HepG2 (cell line): ENCODE results near the gene FCER1G. TPM values are rescaled to one million over a fixed set of nuclear protein-coding genes. Genes with fewer than 3 reads are reported as not detected.

Experiments used
- AHR ChIP-seq: IDR thresholded peaks from 2 replicates; pipeline ENCODE4 v1.6.1; 2018; ENCODE audit warnings: missing genetic modification reagents, missing compliant biosample characterization
- ATF2 ChIP-seq: sonication (generic); formaldehyde crosslinking; IDR thresholded peaks from 2 replicates; pipeline ENCODE4 v1.4.0; 2020; ENCODE audit warnings: missing genetic modification reagents
- DBP ChIP-seq: sonication (generic); formaldehyde crosslinking; IDR thresholded peaks from 2 replicates; pipeline ENCODE4 v1.4.0; 2020; ENCODE audit warnings: missing genetic modification reagents; ENCODE audit errors: not compliant biosample characterization
- GATA4 ChIP-seq: sonication (generic); IDR thresholded peaks from 2 replicates; pipeline ENCODE4 v1.6.1; 2016; ENCODE audit warnings: antibody characterized with exemption, low read depth, borderline replicate concordance
- KLF16 ChIP-seq, 2 experiments: sonication (generic) in 1 of 2; formaldehyde crosslinking in 1 of 2; IDR thresholded peaks; 2 replicates each; pipeline versions ENCODE4 v1.6.1 to v1.8.0; 2016 to 2023; ENCODE audit warnings: missing genetic modification reagents in 2 of 2, missing compliant biosample characterization in 1 of 2
- LCORL ChIP-seq, 2 experiments: fragments of 450-650 bp in 1 of 2; sonication (generic) in 1 of 2; formaldehyde crosslinking in 1 of 2; IDR thresholded peaks; 2 replicates each; pipeline versions ENCODE4 v1.5.0 to v1.6.1; 2017 to 2020; ENCODE audit warnings: antibody characterized with exemption in 1 of 2, missing genetic modification reagents in 1 of 2
- MAF1 ChIP-seq: sonication (generic); formaldehyde crosslinking; IDR thresholded peaks from 2 replicates; pipeline ENCODE4 v1.5.0; 2020; ENCODE audit warnings: missing genetic modification reagents, borderline replicate concordance
- MED1 ChIP-seq: sonication (generic); formaldehyde crosslinking; IDR thresholded peaks from 2 replicates; pipeline ENCODE4 v1.4.0; 2020; ENCODE audit warnings: missing genetic modification reagents
- MIXL1 ChIP-seq: IDR thresholded peaks from 2 replicates; pipeline ENCODE4 v1.6.1; 2016
- MYC ChIP-seq: sonication (generic); formaldehyde crosslinking; IDR thresholded peaks from 2 replicates; pipeline ENCODE4 v1.9.0; 2021; ENCODE audit warnings: missing genetic modification reagents, borderline replicate concordance
- REL ChIP-seq: sonication (generic); formaldehyde crosslinking; conservative IDR thresholded peaks from 2 replicates; pipeline ENCODE4 v1.8.0; 2022; ENCODE audit warnings: mild to moderate bottlenecking, missing genetic modification reagents, moderate library complexity
- SAFB2 ChIP-seq: sonication (generic); formaldehyde crosslinking; IDR thresholded peaks from 2 replicates; pipeline ENCODE4 v1.5.1; 2020; ENCODE audit warnings: missing genetic modification reagents, low read depth, mild to moderate bottlenecking, borderline replicate concordance
- SOX6 ChIP-seq, 2 experiments: fragments of 450-650 bp in 1 of 2; sonication (generic) in 1 of 2; formaldehyde crosslinking in 1 of 2; IDR thresholded peaks; 2 replicates each; pipeline versions ENCODE4 v1.4.0 to v1.6.1; 2017 to 2020; ENCODE audit warnings: antibody characterized with exemption in 1 of 2, mild to moderate bottlenecking in 1 of 2, missing genetic modification reagents in 1 of 2
- ZFP36 ChIP-seq: fragments of 150-350 bp; IDR thresholded peaks from 2 replicates; pipeline ENCODE4 v1.6.1; 2018; ENCODE audit warnings: borderline replicate concordance, low read length, low read depth; ENCODE audit not compliant: partially characterized antibody
- ZNF207 ChIP-seq: fragments of 450-650 bp; IDR thresholded peaks from 2 replicates; pipeline ENCODE4 v1.6.1; 2016; ENCODE audit warnings: antibody characterized with exemption, borderline replicate concordance
- ZNF331 ChIP-seq: sonication (generic); formaldehyde crosslinking; IDR thresholded peaks from 2 replicates; pipeline ENCODE4 v1.4.0; 2020; ENCODE audit warnings: missing genetic modification reagents
- ZNF549 ChIP-seq: sonication (generic); formaldehyde crosslinking; IDR thresholded peaks from 2 replicates; pipeline ENCODE4 v1.5.0; 2020; ENCODE audit warnings: missing genetic modification reagents
- ZNF775 ChIP-seq: sonication (generic); formaldehyde crosslinking; IDR thresholded peaks from 2 replicates; pipeline ENCODE4 v1.4.0; 2020; ENCODE audit warnings: missing genetic modification reagents, mild to moderate bottlenecking, moderate library complexity, borderline replicate concordance
- polyA plus RNA-seq, 8 experiments: library from polyadenylated mRNA; depleted of rRNA in 3 of 8; stranded (reverse) in 7 of 8; unstranded in 1 of 8; fragments of >200 nt; fragmentation: Illumina TruSeq in 4 of 8; extraction: Trizol in 4 of 8; gene quantifications; 2 replicates each; pipeline versions ENCODE4 v1.2.1 to v1.2.3, GENCODE V29; 2011 to 2016; ENCODE audit warnings: low read depth in 4 of 8, missing spikeins in 1 of 8, mixed read lengths in 1 of 8; ENCODE audit not compliant: insufficient read depth in 1 of 8
- total RNA-seq, 5 experiments: library from RNA; depleted of rRNA; stranded (reverse); fragments of >200 nt; fragmentation: Illumina TruSeq; extraction: Trizol; gene quantifications; 2 replicates each; pipeline ENCODE4 v1.2.3, GENCODE V29; 2016; ENCODE audit warnings: low read depth in 1 of 5
- TF ChIP-seq, protein P1 (sequence below): sonication (generic); formaldehyde crosslinking; IDR thresholded peaks from 2 replicates; pipeline ENCODE4 v1.5.0; 2020; ENCODE audit warnings: mild to moderate bottlenecking, missing genetic modification reagents, borderline replicate concordance

Gene FCER1G
- total and polyA plus RNA-seq, 2 of the 13 experiments (the other 11 are each of a cell fraction or from before 2014, with no cell fraction given), result 1.3 to 6.4 TPM

DNA sequence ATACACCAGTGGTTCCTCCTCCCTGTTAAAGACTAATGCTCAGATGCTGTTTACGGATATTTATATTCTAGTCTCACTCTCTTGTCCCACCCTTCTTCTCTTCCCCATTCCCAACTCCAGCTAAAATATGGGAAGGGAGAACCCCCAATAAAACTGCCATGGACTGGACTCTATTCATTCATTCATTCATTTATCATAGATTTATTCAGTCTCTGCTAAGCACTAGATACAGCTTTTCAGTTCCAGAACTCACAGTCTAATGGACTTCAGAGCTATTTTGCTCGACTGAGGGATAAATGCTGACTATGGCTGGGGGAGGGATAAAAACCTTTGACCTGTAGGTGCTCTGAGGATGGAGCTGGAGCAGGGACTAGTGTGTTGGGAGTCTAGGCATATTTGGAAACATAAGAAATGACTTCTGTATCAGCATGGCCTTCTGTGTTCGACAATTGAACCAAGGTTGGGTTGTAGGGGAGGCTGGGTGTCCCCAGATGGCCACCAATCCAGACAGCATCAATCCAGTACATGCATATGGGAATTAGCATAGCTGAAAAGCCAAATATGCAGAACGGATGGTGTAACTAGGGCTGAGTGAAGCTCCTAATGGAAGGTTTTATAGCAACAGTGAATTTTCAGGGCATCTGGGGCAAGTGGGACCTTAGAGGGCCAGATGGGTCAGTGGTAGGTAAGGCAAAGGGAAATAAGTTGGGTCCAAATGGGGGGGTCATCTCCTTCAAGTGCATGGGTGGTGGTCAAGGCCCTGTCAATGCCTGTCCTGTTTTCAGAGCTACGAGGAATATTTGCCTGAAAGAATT lies 4.2 kb downstream of the FCER1G start (continued):
- TF ChIP-seq ZNF331 (CRISPR knock-in tag), result no peak
- no peak for TF ChIP-seq ATF2 (CRISPR knock-in tag)
- TF ChIP-seq MED1, result peak; percentile 6; the same call in 1 of the 2 replicates
- no peak for TF ChIP-seq SAFB2 (CRISPR knock-in tag)
- no peak for TF ChIP-seq SOX6 (IDR thresholded peaks at IDR 0.05)
- no peak for TF ChIP-seq SOX6 (CRISPR knock-in tag; IDR thresholded peaks at IDR 0.05)
- peak; percentile 68; the same call in 1 of the 2 replicates for TF ChIP-seq REL
- TF ChIP-seq KLF16 (CRISPR knock-in tag; IDR thresholded peaks at IDR 0.05), result no peak
- TF ChIP-seq MIXL1 (CRISPR knock-in tag), result no peak
- no peak for TF ChIP-seq MYC
- TF ChIP-seq DBP (CRISPR knock-in tag), result no peak
- TF ChIP-seq, protein P1, sequence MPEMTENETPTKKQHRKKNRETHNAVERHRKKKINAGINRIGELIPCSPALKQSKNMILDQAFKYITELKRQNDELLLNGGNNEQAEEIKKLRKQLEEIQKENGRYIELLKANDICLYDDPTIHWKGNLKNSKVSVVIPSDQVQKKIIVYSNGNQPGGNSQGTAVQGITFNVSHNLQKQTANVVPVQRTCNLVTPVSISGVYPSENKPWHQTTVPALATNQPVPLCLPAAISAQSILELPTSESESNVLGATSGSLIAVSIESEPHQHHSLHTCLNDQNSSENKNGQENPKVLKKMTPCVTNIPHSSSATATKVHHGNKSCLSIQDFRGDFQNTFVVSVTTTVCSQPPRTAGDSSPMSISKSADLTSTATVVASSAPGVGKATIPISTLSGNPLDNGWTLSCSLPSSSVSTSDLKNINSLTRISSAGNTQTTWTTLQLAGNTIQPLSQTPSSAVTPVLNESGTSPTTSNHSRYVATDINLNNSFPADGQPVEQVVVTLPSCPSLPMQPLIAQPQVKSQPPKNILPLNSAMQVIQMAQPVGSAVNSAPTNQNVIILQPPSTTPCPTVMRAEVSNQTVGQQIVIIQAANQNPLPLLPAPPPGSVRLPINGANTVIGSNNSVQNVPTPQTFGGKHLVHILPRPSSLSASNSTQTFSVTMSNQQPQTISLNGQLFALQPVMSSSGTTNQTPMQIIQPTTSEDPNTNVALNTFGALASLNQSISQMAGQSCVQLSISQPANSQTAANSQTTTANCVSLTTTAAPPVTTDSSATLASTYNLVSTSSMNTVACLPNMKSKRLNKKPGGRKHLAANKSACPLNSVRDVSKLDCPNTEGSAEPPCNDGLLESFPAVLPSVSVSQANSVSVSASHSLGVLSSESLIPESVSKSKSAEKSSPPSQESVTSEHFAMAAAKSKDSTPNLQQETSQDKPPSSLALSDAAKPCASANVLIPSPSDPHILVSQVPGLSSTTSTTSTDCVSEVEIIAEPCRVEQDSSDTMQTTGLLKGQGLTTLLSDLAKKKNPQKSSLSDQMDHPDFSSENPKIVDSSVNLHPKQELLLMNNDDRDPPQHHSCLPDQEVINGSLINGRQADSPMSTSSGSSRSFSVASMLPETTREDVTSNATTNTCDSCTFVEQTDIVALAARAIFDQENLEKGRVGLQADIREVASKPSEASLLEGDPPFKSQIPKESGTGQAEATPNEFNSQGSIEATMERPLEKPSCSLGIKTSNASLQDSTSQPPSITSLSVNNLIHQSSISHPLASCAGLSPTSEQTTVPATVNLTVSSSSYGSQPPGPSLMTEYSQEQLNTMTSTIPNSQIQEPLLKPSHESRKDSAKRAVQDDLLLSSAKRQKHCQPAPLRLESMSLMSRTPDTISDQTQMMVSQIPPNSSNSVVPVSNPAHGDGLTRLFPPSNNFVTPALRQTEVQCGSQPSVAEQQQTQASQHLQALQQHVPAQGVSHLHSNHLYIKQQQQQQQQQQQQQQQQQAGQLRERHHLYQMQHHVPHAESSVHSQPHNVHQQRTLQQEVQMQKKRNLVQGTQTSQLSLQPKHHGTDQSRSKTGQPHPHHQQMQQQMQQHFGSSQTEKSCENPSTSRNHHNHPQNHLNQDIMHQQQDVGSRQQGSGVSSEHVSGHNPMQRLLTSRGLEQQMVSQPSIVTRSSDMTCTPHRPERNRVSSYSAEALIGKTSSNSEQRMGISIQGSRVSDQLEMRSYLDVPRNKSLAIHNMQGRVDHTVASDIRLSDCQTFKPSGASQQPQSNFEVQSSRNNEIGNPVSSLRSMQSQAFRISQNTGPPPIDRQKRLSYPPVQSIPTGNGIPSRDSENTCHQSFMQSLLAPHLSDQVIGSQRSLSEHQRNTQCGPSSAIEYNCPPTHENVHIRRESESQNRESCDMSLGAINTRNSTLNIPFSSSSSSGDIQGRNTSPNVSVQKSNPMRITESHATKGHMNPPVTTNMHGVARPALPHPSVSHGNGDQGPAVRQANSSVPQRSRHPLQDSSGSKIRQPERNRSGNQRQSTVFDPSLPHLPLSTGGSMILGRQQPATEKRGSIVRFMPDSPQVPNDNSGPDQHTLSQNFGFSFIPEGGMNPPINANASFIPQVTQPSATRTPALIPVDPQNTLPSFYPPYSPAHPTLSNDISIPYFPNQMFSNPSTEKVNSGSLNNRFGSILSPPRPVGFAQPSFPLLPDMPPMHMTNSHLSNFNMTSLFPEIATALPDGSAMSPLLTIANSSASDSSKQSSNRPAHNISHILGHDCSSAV, result no peak
- TF ChIP-seq ZNF775 (CRISPR knock-in tag), result no peak
- no peak for TF ChIP-seq AHR (CRISPR knock-in tag)
- no peak for TF ChIP-seq ZNF549 (CRISPR knock-in tag)
- no peak for TF ChIP-seq GATA4
- no peak for TF ChIP-seq MAF1 (CRISPR knock-in tag)
- TF ChIP-seq ZNF207, result no peak
- TF ChIP-seq LCORL (IDR thresholded peaks at IDR 0.05), result no peak
- TF ChIP-seq LCORL (CRISPR knock-in tag; IDR thresholded peaks at IDR 0.05), result no peak
- no peak for TF ChIP-seq ZFP36
